Parathyroid adenoma (tissue), 2 donors: Measurements from ENCODE around the gene ARMCX6.
"Not testable (repeated sequence)": the region's sequence is repeated elsewhere in the genome, so short reads cannot be mapped to it uniquely, and the experiment has no call there.

Experiments
- H2AFZ ChIP-seq: fragments of 300-600 bp; sonication (generic); one replicate; pipeline ENCODE4 v1.7.0; 2017; ENCODE audit warnings: antibody characterized with exemption, mild to moderate bottlenecking
- H3K27ac ChIP-seq: fragments of 300-600 bp; sonication (generic); one replicate; pipeline ENCODE4 v1.7.0; 2017
- H3K27me3 ChIP-seq: fragments of 300-600 bp; sonication (generic); one replicate; pipeline ENCODE4 v1.7.0; 2017; ENCODE audit warnings: low read length; ENCODE audit not compliant: control insufficient read depth, insufficient read depth
- H3K36me3 ChIP-seq: fragments of 300-600 bp; sonication (generic); one replicate; pipeline ENCODE4 v1.7.0; 2017; ENCODE audit warnings: low read length; ENCODE audit not compliant: control insufficient read depth, insufficient read depth
- H3K4me1 ChIP-seq: fragments of 300-600 bp; sonication (generic); one replicate; pipeline ENCODE4 v1.7.0; 2017; ENCODE audit warnings: control low read depth
- H3K4me2 ChIP-seq: fragments of 300-600 bp; sonication (generic); one replicate; pipeline ENCODE4 v1.7.0; 2017; ENCODE audit warnings: low read length
- H3K4me3 ChIP-seq: fragments of 300-600 bp; sonication (generic); one replicate; pipeline ENCODE4 v1.7.0; 2017; ENCODE audit warnings: low read depth, low read length
- H3K79me2 ChIP-seq: fragments of 300-600 bp; sonication (generic); one replicate; pipeline ENCODE4 v1.7.0; 2017; ENCODE audit warnings: control low read depth
- H3K9ac ChIP-seq: fragments of 300-600 bp; sonication (generic); one replicate; pipeline ENCODE4 v1.7.0; 2017; ENCODE audit warnings: mild to moderate bottlenecking
- H3K9me3 ChIP-seq: fragments of 300-600 bp; sonication (generic); one replicate; pipeline ENCODE4 v1.7.0; 2017; ENCODE audit warnings: low read length; ENCODE audit not compliant: control insufficient read depth
- CTCF ChIP-seq: fragments of 300-600 bp; sonication (generic); IDR thresholded peaks from one replicate; pipeline ENCODE4 v1.7.0; 2017; ENCODE audit warnings: antibody characterized with exemption, mild to moderate bottlenecking
- donor health status: primary hyperparathyroidism.

ARMCX6 gene

GRCh38 chrX:101656817-101657216, 39.0 kb upstream of the ARMCX6 start:
- TF ChIP-seq CTCF: no peak
- Histone ChIP-seq H3K36me3 (no peaks in the 10 kb centered on the region), H2AFZ (no peak overlapping the region), H3K4me1 (peaks cover 4% of the 10 kb centered on the region), H3K79me2 (no peaks in the 10 kb centered on the region), H3K4me3 (no peak overlapping the region), H3K9ac (no peak overlapping the region), H3K4me2 (no peak overlapping the region), H3K9me3 (no peaks in the 10 kb centered on the region), H3K27ac (no peak overlapping the region), H3K27me3 (no peaks in the 10 kb centered on the region)

GRCh38 chrX:101655534-101655933, 37.7 kb upstream of the ARMCX6 start:
- no peak overlapping the region for H3K9ac ChIP-seq
- TF ChIP-seq CTCF: no peak
- H3K27me3 ChIP-seq: no peaks in the 10 kb centered on the region
- H2AFZ ChIP-seq: no peak overlapping the region
- no peaks in the 10 kb centered on the region for H3K36me3 ChIP-seq
- H3K79me2 ChIP-seq: no peaks in the 10 kb centered on the region
- H3K4me3 ChIP-seq: no peak overlapping the region
- H3K4me2 ChIP-seq: no peak overlapping the region
- no peaks in the 10 kb centered on the region for H3K9me3 ChIP-seq
- H3K27ac ChIP-seq: no peak overlapping the region
- H3K4me1 ChIP-seq: peaks cover 4% of the 10 kb centered on the region

DNA sequence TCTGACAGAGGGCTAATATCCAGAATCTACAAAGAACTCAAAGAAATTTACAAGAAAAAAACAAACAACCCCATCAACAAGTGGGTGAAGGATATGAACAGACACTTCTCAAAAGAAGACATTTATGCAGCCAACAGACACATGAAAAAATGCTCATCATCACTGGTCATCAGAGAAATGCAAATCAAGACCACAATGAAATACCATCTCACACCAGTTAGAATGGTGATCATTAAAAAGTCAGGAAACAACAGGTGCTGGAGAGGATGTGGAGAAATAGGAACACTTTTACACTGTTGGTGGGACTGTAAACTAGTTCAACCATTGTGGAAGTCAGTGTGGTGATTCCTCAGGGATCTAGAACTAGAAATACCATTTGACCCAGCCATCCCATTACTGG, 29.9 kb upstream of the ARMCX6 start:
- not testable (repeated sequence) for H3K27me3 ChIP-seq, H3K4me1 ChIP-seq, H3K4me2 ChIP-seq, H3K9me3 ChIP-seq, H3K79me2 ChIP-seq, H2AFZ ChIP-seq, H3K9ac ChIP-seq, H3K4me3 ChIP-seq, H3K27ac ChIP-seq, H3K36me3 ChIP-seq

DNA sequence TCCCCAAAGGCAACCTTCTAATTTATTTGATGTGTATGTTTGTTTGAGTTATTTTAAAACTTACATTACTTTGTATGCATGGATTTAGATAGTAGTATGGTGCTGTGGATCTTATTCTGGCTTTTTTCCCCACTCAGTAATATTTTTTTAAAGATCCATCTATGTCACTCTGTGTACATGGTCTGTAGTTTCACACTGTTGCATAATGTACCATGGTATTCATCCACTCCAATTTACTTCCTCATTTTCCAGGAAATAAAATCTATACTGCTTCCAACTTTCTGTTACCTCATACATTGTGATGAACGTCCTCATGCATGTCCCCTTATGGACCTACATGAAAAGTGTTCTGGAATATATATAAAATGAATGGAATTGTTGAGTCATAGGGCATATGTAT, 24.3 kb upstream of the ARMCX6 start:
- H3K27ac ChIP-seq: no peak overlapping the region
- H3K9me3 ChIP-seq: no peaks in the 10 kb centered on the region
- no peaks in the 10 kb centered on the region for H3K79me2 ChIP-seq
- H3K4me1 ChIP-seq: no peaks in the 10 kb centered on the region
- H3K9ac ChIP-seq: no peak overlapping the region
- no peaks in the 10 kb centered on the region for H3K27me3 ChIP-seq
- H2AFZ ChIP-seq: no peak overlapping the region
- H3K4me2 ChIP-seq: no peak overlapping the region
- H3K36me3 ChIP-seq: no peaks in the 10 kb centered on the region
- no peak for TF ChIP-seq CTCF
- no peak overlapping the region for H3K4me3 ChIP-seq

DNA sequence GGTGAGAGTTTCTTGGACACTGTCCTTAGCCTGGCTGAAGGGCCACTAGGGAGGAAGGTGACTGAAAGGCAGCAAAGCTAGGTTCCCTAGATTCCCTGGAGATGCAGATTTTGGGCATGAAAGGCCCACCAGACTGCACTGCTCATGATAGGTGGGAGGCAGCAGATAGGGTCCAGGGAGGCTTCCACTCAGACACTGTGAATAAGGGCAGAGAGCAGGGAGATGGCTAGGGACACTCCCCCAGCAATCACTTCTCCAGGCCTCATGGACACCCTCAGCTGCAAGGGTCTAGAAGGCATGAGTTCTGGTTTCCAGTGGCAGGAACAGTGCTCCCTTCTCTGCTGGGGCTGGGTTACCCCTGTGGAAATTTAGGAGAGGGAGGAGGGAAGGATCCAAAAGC, 21.8 kb upstream of the ARMCX6 start:
- no peak overlapping the region for H3K9ac ChIP-seq
- H3K4me1 ChIP-seq: no peaks in the 10 kb centered on the region
- H3K36me3 ChIP-seq: no peaks in the 10 kb centered on the region

More for the DNA sequence above, 21.8 kb upstream of the ARMCX6 start:
- no peak overlapping the region for H3K4me2 ChIP-seq
- TF ChIP-seq CTCF: no peak
- no peaks in the 10 kb centered on the region for H3K9me3 ChIP-seq
- H2AFZ ChIP-seq: no peak overlapping the region
- no peak overlapping the region for H3K4me3 ChIP-seq
- no peaks in the 10 kb centered on the region for H3K27me3 ChIP-seq
- no peaks in the 10 kb centered on the region for H3K79me2 ChIP-seq
- H3K27ac ChIP-seq: no peak overlapping the region
